Measurements from ENCODE around the gene CHST9. TPM values are rescaled to one million over a fixed set of nuclear protein-coding genes. Genes with fewer than 3 reads are reported as not detected.

The CHST9 gene
- total RNA-seq, 2 experiments from 2014 or later = not detected

DNA sequence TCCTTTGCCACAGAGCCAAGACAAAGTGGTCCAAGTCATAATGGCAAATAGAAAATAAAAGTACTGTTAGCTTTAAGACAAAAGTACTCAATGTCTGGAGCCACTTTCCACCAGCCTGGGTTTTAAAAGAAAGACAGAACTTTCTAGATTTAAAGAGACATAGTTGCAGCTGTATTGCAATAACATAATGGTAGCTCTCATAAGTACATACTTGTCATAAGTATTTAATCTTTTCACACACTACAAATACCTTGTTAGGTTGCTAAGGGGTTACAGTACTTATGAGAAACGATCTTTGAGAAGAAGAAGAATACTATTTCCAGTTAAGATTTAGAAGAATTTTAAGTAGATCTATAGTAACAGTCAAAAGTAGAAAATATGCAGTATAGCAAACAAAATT lies 290.7 kb downstream of the CHST9 start:
- no peak for DNase-seq
- H3K4me1 ChIP-seq (ENCODE audit: insufficient read depth, low read length) = no peaks in the 10 kb centered on the region
- no peaks in the 10 kb centered on the region for H3K27me3 Mint-ChIP-seq
- intact Hi-C loops (cut with DNase I, micrococcal nuclease) = no loop called here
- H3K27ac ChIP-seq (ENCODE audit: low read depth in 1 of 2, low read length in 2 of 2) = no peak overlapping the region
- H3K4me3 Mint-ChIP-seq = no peak overlapping the region
- no peaks in the 10 kb centered on the region for H3K36me3 ChIP-seq (ENCODE audit: insufficient read depth, low read length)
- H3K4me3 ChIP-seq (ENCODE audit: low read length) = no peak overlapping the region
- ChIA-PET CTCF (no interaction called here), POLR2A (no interaction called here)
- H3K36me3 Mint-ChIP-seq (ENCODE audit: low read depth) = no peaks in the 10 kb centered on the region
- H3K27ac Mint-ChIP-seq = no peak overlapping the region
- TF ChIP-seq, protein P1, sequence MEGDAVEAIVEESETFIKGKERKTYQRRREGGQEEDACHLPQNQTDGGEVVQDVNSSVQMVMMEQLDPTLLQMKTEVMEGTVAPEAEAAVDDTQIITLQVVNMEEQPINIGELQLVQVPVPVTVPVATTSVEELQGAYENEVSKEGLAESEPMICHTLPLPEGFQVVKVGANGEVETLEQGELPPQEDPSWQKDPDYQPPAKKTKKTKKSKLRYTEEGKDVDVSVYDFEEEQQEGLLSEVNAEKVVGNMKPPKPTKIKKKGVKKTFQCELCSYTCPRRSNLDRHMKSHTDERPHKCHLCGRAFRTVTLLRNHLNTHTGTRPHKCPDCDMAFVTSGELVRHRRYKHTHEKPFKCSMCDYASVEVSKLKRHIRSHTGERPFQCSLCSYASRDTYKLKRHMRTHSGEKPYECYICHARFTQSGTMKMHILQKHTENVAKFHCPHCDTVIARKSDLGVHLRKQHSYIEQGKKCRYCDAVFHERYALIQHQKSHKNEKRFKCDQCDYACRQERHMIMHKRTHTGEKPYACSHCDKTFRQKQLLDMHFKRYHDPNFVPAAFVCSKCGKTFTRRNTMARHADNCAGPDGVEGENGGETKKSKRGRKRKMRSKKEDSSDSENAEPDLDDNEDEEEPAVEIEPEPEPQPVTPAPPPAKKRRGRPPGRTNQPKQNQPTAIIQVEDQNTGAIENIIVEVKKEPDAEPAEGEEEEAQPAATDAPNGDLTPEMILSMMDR (IDR thresholded peaks at IDR 0.05) = no peak
- H3K9me3 Mint-ChIP-seq = peaks cover 2% of the 10 kb centered on the region
- H3K27me3 ChIP-seq (ENCODE audit: control insufficient read depth in 1 of 2, insufficient read depth in 2 of 2, low read length in 2 of 2) = no peaks in the 10 kb centered on the region
- no peaks in the 10 kb centered on the region for H3K9me3 ChIP-seq (ENCODE audit: control insufficient read depth in 1 of 2, insufficient read depth in 1 of 2, low read length in 2 of 2)
- no peak for ATAC-seq (ENCODE audit: poor library complexity)
- H3K4me1 Mint-ChIP-seq (ENCODE audit: low read depth) = no peaks in the 10 kb centered on the region

DNA sequence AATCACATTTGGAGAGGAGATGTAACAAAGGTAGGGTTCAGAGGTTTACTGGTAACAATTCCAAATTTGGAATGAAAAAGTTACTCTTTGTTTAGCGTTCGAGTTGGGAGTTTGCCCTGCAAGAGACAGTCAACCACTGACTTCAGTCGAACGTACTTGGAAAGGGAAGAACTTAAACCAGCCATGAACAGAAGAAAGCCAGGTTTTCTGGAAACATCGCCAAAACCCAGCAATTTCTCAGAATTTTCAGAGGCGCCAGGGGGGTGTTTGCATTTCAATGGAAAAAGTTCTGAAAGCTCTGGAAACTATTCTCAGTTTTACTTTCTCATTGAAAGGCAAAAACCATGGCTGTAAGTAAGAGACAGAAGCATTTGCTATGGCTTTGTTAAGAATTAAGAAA lies 291.1 kb downstream of the CHST9 start:
- POLR2A ChIA-PET = no interaction called here
- no peaks in the 10 kb centered on the region for H3K36me3 ChIP-seq (ENCODE audit: insufficient read depth, low read length)
- CTCF ChIA-PET = no interaction called here
- no peak overlapping the region for H3K4me3 Mint-ChIP-seq
- H3K4me1 ChIP-seq (ENCODE audit: insufficient read depth, low read length) = no peaks in the 10 kb centered on the region
- intact Hi-C loops (cut with DNase I, micrococcal nuclease) = no loop called here
- H3K9me3 Mint-ChIP-seq = peaks cover 2% of the 10 kb centered on the region
- H3K4me3 ChIP-seq (ENCODE audit: low read length) = no peak overlapping the region
- no peak overlapping the region for H3K27ac ChIP-seq (ENCODE audit: low read depth in 1 of 2, low read length in 2 of 2)
- no peaks in the 10 kb centered on the region for H3K27me3 ChIP-seq (ENCODE audit: control insufficient read depth in 1 of 2, insufficient read depth in 2 of 2, low read length in 2 of 2)
- ATAC-seq (ENCODE audit: poor library complexity) (no peak), DNase-seq (no peak)
- H3K4me1 Mint-ChIP-seq (ENCODE audit: low read depth) = no peaks in the 10 kb centered on the region
- TF ChIP-seq, protein P1 (IDR thresholded peaks at IDR 0.05) = no peak
- no peaks in the 10 kb centered on the region for H3K36me3 Mint-ChIP-seq (ENCODE audit: low read depth)
- H3K9me3 ChIP-seq (ENCODE audit: control insufficient read depth in 1 of 2, insufficient read depth in 1 of 2, low read length in 2 of 2) = no peaks in the 10 kb centered on the region
- H3K27ac Mint-ChIP-seq = no peak overlapping the region
- no peaks in the 10 kb centered on the region for H3K27me3 Mint-ChIP-seq

DNA sequence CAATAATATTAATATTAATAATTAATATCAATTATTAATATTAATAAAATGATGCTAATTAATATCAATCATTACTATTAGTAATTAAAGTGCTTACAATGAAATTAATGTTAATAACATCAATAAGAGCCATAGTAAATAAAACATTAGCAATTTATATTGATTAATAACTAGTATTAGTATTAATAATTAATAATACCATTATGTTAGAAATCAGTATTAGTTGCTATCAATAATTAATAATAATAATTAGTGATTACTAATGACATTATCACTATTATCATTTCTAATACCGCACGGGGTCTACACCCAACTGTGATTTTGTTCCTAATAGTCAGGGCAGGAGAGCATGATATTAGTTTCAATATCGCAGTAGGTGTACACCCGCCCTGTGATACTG lies 296.8 kb downstream of the CHST9 start:
- H3K4me3 Mint-ChIP-seq = no peak overlapping the region
- TF ChIP-seq, protein P1 (IDR thresholded peaks at IDR 0.05) = no peak
- H3K27ac ChIP-seq (ENCODE audit: low read depth in 1 of 2, low read length in 2 of 2) = no peak overlapping the region
- intact Hi-C loops (cut with DNase I, micrococcal nuclease) = no loop called here
- no peaks in the 10 kb centered on the region for H3K9me3 ChIP-seq (ENCODE audit: control insufficient read depth in 1 of 2, insufficient read depth in 1 of 2, low read length in 2 of 2)
- no peaks in the 10 kb centered on the region for H3K36me3 Mint-ChIP-seq (ENCODE audit: low read depth)
- CTCF ChIA-PET = no interaction called here
- H3K4me1 Mint-ChIP-seq (ENCODE audit: low read depth) = no peaks in the 10 kb centered on the region
- DNase-seq (no peak), ATAC-seq (ENCODE audit: poor library complexity) (no peak)
- H3K27me3 ChIP-seq (ENCODE audit: control insufficient read depth in 1 of 2, insufficient read depth in 2 of 2, low read length in 2 of 2) = no peaks in the 10 kb centered on the region
- H3K4me1 ChIP-seq (ENCODE audit: insufficient read depth, low read length) = no peaks in the 10 kb centered on the region
- no peaks in the 10 kb centered on the region for H3K36me3 ChIP-seq (ENCODE audit: insufficient read depth, low read length)
- H3K9me3 Mint-ChIP-seq = no peaks in the 10 kb centered on the region
- POLR2A ChIA-PET = no interaction called here
- no peaks in the 10 kb centered on the region for H3K27me3 Mint-ChIP-seq
- H3K27ac Mint-ChIP-seq = no peak overlapping the region
- no peak overlapping the region for H3K4me3 ChIP-seq (ENCODE audit: low read length)

Measured in CD4-positive, alpha-beta T cell (primary cell).